ENCODE results near the gene PTX4. TPM values are rescaled to one million over a fixed set of nuclear protein-coding genes. Genes with fewer than 3 reads are reported as not detected.

PTX4 gene
- polyA plus RNA-seq, 1 of the 3 experiments (the other 2 are of a cell fraction), result not detected

DNA sequence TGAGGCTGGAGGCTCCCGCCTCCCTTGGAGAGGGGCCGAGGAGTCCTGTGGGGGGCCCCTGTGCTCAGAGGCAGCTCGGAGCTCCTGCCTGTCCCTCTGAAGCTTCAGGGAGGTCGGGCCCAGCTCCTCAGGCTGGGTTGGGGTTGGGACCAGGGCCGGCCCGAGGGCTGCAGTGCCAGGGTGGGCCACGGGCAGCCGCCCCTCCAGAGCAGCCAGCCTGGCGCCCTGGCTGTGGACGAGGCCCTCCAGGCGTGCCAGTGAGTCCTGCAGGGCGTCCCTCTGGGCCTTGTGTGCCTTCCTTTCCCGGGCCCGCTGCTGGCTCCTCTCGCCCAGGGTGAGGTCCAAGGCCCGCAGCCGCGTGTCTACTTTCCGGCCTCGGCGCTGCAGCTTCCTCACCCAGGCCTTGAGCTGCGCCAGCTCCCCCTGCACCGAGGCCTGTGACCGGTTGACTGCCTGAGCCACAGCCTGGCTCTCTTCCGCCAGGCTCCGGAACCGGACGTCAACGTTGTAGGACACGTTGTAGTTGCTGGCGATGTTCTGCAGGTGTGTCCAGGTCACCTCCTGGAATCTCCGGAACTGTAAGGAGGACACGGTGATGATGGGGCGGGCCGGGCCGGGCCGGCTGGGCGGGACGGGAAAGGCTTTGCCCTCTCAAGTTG is 1.2 kb downstream of the PTX4 start:
- ChIA-PET POLR2A (no interaction called here), CTCF (no interaction called here)
- no peak for DNase-seq
- H3K9me3 ChIP-seq, result no peaks in the 10 kb centered on the region
- H3K9me2 ChIP-seq, result no peaks in the 10 kb centered on the region
- H3K27ac ChIP-seq (ENCODE audit: low read depth in 2 of 2, low read length in 1 of 2), result no peak overlapping the region
- H3K4me1 ChIP-seq (ENCODE audit: control insufficient read depth in 1 of 2, insufficient read depth in 2 of 2, low read depth in 1 of 2, low read length in 1 of 2), result peaks cover 0 to 5% of the 10 kb centered on the region in 2 experiments; a peak in 1 of 4 replicates
- no peak overlapping the region for H3K4me3 ChIP-seq (ENCODE audit: low read depth in 2 of 2, low read length in 1 of 2)
- H2AFZ ChIP-seq (ENCODE audit: low read depth), result no peak overlapping the region
- no peaks in the 10 kb centered on the region for H3K79me2 ChIP-seq (ENCODE audit: insufficient read depth)
- TF ChIP-seq GATA2 (CRISPR knock-in tag; IDR thresholded peaks at IDR 0.05), result no peak
- TF ChIP-seq JUND (IDR thresholded peaks at IDR 0.05), result no peak
- TF ChIP-seq, protein P1, sequence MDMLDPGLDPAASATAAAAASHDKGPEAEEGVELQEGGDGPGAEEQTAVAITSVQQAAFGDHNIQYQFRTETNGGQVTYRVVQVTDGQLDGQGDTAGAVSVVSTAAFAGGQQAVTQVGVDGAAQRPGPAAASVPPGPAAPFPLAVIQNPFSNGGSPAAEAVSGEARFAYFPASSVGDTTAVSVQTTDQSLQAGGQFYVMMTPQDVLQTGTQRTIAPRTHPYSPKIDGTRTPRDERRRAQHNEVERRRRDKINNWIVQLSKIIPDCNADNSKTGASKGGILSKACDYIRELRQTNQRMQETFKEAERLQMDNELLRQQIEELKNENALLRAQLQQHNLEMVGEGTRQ (IDR thresholded peaks at IDR 0.05; ENCODE audit: borderline replicate concordance, low read depth, low read length), result no peak
- no peak for TF ChIP-seq ELF1 (IDR thresholded peaks at IDR 0.05)
- TF ChIP-seq NFIC (IDR thresholded peaks at IDR 0.05; ENCODE audit: borderline replicate concordance), result no peak
- no peak for TF ChIP-seq FOSL2 (IDR thresholded peaks at IDR 0.05; ENCODE audit: borderline replicate concordance, low read depth)
- TF ChIP-seq CHD2 (IDR thresholded peaks at IDR 0.05; ENCODE audit: low read length, partially characterized antibody), result no peak
- no peak for TF ChIP-seq YY1 (IDR thresholded peaks at IDR 0.05; ENCODE audit: low read depth)
- TF ChIP-seq FOXM1 (IDR thresholded peaks at IDR 0.05; ENCODE audit: low read depth), result no peak
- no peak for TF ChIP-seq EP300 (IDR thresholded peaks at IDR 0.05; ENCODE audit: borderline replicate concordance in 1 of 2, low read depth in 1 of 2, low read length in 1 of 2)
- TF ChIP-seq, protein P2, sequence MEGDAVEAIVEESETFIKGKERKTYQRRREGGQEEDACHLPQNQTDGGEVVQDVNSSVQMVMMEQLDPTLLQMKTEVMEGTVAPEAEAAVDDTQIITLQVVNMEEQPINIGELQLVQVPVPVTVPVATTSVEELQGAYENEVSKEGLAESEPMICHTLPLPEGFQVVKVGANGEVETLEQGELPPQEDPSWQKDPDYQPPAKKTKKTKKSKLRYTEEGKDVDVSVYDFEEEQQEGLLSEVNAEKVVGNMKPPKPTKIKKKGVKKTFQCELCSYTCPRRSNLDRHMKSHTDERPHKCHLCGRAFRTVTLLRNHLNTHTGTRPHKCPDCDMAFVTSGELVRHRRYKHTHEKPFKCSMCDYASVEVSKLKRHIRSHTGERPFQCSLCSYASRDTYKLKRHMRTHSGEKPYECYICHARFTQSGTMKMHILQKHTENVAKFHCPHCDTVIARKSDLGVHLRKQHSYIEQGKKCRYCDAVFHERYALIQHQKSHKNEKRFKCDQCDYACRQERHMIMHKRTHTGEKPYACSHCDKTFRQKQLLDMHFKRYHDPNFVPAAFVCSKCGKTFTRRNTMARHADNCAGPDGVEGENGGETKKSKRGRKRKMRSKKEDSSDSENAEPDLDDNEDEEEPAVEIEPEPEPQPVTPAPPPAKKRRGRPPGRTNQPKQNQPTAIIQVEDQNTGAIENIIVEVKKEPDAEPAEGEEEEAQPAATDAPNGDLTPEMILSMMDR (IDR thresholded peaks at IDR 0.05), result no peak
- TF ChIP-seq TCF12 (IDR thresholded peaks at IDR 0.05), result no peak
- TF ChIP-seq, protein P3, sequence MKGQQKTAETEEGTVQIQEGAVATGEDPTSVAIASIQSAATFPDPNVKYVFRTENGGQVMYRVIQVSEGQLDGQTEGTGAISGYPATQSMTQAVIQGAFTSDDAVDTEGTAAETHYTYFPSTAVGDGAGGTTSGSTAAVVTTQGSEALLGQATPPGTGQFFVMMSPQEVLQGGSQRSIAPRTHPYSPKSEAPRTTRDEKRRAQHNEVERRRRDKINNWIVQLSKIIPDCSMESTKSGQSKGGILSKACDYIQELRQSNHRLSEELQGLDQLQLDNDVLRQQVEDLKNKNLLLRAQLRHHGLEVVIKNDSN (IDR thresholded peaks at IDR 0.05; ENCODE audit: borderline replicate concordance, low read depth), result no peak
- TF ChIP-seq, protein P4, sequence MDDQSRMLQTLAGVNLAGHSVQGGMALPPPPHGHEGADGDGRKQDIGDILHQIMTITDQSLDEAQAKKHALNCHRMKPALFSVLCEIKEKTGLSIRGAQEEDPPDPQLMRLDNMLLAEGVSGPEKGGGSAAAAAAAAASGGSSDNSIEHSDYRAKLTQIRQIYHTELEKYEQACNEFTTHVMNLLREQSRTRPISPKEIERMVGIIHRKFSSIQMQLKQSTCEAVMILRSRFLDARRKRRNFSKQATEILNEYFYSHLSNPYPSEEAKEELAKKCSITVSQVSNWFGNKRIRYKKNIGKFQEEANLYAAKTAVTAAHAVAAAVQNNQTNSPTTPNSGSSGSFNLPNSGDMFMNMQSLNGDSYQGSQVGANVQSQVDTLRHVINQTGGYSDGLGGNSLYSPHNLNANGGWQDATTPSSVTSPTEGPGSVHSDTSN (IDR thresholded peaks at IDR 0.05), result no peak
- no peak for TF ChIP-seq POLR2AphosphoS5 (IDR thresholded peaks at IDR 0.05; ENCODE audit: low read depth, low read length)
- TF ChIP-seq, protein P5, sequence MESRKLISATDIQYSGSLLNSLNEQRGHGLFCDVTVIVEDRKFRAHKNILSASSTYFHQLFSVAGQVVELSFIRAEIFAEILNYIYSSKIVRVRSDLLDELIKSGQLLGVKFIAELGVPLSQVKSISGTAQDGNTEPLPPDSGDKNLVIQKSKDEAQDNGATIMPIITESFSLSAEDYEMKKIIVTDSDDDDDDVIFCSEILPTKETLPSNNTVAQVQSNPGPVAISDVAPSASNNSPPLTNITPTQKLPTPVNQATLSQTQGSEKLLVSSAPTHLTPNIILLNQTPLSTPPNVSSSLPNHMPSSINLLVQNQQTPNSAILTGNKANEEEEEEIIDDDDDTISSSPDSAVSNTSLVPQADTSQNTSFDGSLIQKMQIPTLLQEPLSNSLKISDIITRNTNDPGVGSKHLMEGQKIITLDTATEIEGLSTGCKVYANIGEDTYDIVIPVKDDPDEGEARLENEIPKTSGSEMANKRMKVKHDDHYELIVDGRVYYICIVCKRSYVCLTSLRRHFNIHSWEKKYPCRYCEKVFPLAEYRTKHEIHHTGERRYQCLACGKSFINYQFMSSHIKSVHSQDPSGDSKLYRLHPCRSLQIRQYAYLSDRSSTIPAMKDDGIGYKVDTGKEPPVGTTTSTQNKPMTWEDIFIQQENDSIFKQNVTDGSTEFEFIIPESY (IDR thresholded peaks at IDR 0.05; ENCODE audit: borderline replicate concordance, low read depth), result no peak
- H3K4me2 ChIP-seq, result no peak overlapping the region
- H3F3A ChIP-seq (replicated peaks; ENCODE audit: insufficient read depth), result no peaks in the 10 kb centered on the region
- no peaks in the 10 kb centered on the region for H3K27me3 ChIP-seq (ENCODE audit: insufficient read depth)
- WGBS (ENCODE audit: low lambda C conversion rate), result 73% methylated on average over 24 of the region's 39 CpGs
- no peaks in the 10 kb centered on the region for H3K36me3 ChIP-seq (replicated peaks in 1 of 2; ENCODE audit: control insufficient read depth in 1 of 2, insufficient read depth in 2 of 2, low read length in 1 of 2)
- no peaks in the 10 kb centered on the region for H4K20me1 ChIP-seq (ENCODE audit: insufficient read depth)
- H3K9ac ChIP-seq, result no peak overlapping the region
